Measurements from ENCODE around the gene CLEC16A. TPM values are rescaled to one million over a fixed set of nuclear protein-coding genes. Genes with fewer than 3 reads are reported as not detected.

The CLEC16A gene
- total and polyA plus RNA-seq, 4 donors = 14.3 to 44.4 (median 26.4) TPM

DNA sequence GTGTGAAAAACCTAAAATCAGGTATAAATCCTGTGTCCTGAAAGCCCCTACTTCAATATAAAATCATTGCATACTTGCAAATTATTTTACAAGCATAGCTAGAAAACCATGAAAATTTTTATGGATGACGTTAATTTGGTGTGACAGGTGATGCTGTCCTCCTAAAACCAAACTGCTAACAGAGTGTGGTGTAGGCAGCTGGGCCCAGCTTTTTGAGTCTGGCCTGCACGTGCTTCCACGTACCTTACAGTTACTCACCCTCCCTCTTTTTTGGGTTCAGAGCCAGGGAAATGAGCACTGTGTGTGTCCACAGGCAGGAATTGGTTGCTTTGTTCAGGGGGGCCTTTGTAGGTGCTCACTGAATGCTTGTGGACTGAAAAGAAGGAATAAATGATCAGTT, 36.4 kb downstream of the CLEC16A start:
- TF ChIP-seq, protein P1, sequence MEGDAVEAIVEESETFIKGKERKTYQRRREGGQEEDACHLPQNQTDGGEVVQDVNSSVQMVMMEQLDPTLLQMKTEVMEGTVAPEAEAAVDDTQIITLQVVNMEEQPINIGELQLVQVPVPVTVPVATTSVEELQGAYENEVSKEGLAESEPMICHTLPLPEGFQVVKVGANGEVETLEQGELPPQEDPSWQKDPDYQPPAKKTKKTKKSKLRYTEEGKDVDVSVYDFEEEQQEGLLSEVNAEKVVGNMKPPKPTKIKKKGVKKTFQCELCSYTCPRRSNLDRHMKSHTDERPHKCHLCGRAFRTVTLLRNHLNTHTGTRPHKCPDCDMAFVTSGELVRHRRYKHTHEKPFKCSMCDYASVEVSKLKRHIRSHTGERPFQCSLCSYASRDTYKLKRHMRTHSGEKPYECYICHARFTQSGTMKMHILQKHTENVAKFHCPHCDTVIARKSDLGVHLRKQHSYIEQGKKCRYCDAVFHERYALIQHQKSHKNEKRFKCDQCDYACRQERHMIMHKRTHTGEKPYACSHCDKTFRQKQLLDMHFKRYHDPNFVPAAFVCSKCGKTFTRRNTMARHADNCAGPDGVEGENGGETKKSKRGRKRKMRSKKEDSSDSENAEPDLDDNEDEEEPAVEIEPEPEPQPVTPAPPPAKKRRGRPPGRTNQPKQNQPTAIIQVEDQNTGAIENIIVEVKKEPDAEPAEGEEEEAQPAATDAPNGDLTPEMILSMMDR (IDR thresholded peaks at IDR 0.05; ENCODE audit: control extremely low read depth, extremely low read depth) = no peak
- Histone ChIP-seq H3K9me3 (ENCODE audit: control insufficient read depth in 4 of 4, insufficient read depth in 3 of 4, low read length in 3 of 4) (no peaks in the 10 kb centered on the region), H3K9ac (ENCODE audit: insufficient read depth in 1 of 2, low read length in 2 of 2) (no peak overlapping the region), H3K4me1 (ENCODE audit: control insufficient read depth in 5 of 5, insufficient read depth in 5 of 5, low read length in 5 of 5) (peaks cover 0 to 57% (median 22%) of the 10 kb centered on the region in 5 donors), H3K4me3 (no peak overlapping the region), H3K27me3 (ENCODE audit: control insufficient read depth in 3 of 3, insufficient read depth in 3 of 3, low read length in 2 of 3) (no peaks in the 10 kb centered on the region), H3K27ac (ENCODE audit: low read depth in 1 of 2, low read length in 1 of 2) (no peak overlapping the region), H3K36me3 (ENCODE audit: control insufficient read depth in 4 of 4, insufficient read depth in 4 of 4, low read length in 4 of 4) (peaks cover 0 to 33% (median 9%) of the 10 kb centered on the region in 4 donors)
- ATAC-seq (ENCODE audit: insufficient read depth, low FRiP score) (no peak), DNase-seq (no peak)
- WGBS, 2 donors = 88 to 93% methylated on average over 3 of the region's 3 CpGs

GRCh38 chr16:10981697-10982216, 37.4 kb downstream of the CLEC16A start:
- ATAC-seq (ENCODE audit: insufficient read depth, low FRiP score) = no peak
- Histone ChIP-seq H3K4me3 (no peak overlapping the region), H3K36me3 (ENCODE audit: control insufficient read depth in 4 of 4, insufficient read depth in 4 of 4, low read length in 4 of 4) (peaks cover 4 to 30% (median 8%) of the 10 kb centered on the region in 4 donors), H3K4me1 (ENCODE audit: control insufficient read depth in 5 of 5, insufficient read depth in 5 of 5, low read length in 5 of 5) (peaks cover 0 to 50% (median 21%) of the 10 kb centered on the region in 5 donors), H3K27me3 (ENCODE audit: control insufficient read depth in 3 of 3, insufficient read depth in 3 of 3, low read length in 2 of 3) (no peaks in the 10 kb centered on the region), H3K9me3 (ENCODE audit: control insufficient read depth in 4 of 4, insufficient read depth in 3 of 4, low read length in 3 of 4) (no peaks in the 10 kb centered on the region), H3K9ac (ENCODE audit: insufficient read depth in 1 of 2, low read length in 2 of 2) (no peak overlapping the region), H3K27ac (ENCODE audit: low read depth in 1 of 2, low read length in 1 of 2) (no peak overlapping the region)
- peak; percentile 31 to 68 (median 64) for DNase-seq
- TF ChIP-seq, protein P1 (IDR thresholded peaks at IDR 0.05; ENCODE audit: control extremely low read depth, extremely low read depth) = no peak
- 90 to 91% methylated on average over 4 of the region's 4 CpGs for WGBS, 2 donors

- no peak for ATAC-seq (ENCODE audit: insufficient read depth, low FRiP score)
- H3K36me3 ChIP-seq (ENCODE audit: control insufficient read depth in 4 of 4, insufficient read depth in 4 of 4, low read length in 4 of 4) = peaks cover 4 to 28% (median 8%) of the 10 kb centered on the region in 4 donors
- H3K4me1 ChIP-seq (ENCODE audit: control insufficient read depth in 5 of 5, insufficient read depth in 5 of 5, low read length in 5 of 5) = peaks cover 0 to 43% (median 16%) of the 10 kb centered on the region in 5 donors
- H3K9me3 ChIP-seq (ENCODE audit: control insufficient read depth in 4 of 4, insufficient read depth in 3 of 4, low read length in 3 of 4) = no peaks in the 10 kb centered on the region
- WGBS, 2 donors = 77 to 86% methylated on average over 15 of the region's 15 CpGs
- peak in 1 of 3 donors; percentile 53 for DNase-seq
- no peak overlapping the region for H3K4me3 ChIP-seq
- TF ChIP-seq, protein P1 (IDR thresholded peaks at IDR 0.05; ENCODE audit: control extremely low read depth, extremely low read depth) = no peak
- H3K9ac ChIP-seq (ENCODE audit: insufficient read depth in 1 of 2, low read length in 2 of 2) = no peak overlapping the region
- H3K27me3 ChIP-seq (ENCODE audit: control insufficient read depth in 3 of 3, insufficient read depth in 3 of 3, low read length in 2 of 3) = no peaks in the 10 kb centered on the region
- H3K27ac ChIP-seq (ENCODE audit: low read depth in 1 of 2, low read length in 1 of 2) = no peak overlapping the region
These were observed 38.2 kb downstream of the CLEC16A start for GRCh38 chr16:10982465-10983150.

Data from lung (tissue), 12 donors.